Activated CD4-positive, alpha-beta T cell treated with anti-CD3 and anti-CD28 coated beads, Interleukin-2, amount 50 U/mL, for 48 hours (primary cell): Measurements from ENCODE around the gene HACL1.
"Not testable (repeated sequence)": the region's sequence is repeated elsewhere in the genome, so short reads cannot be mapped to it uniquely, and the experiment has no call there.

Source experiments
- DNase-seq, 2 experiments: peaks; one replicate each; pipeline ENCODE4 v3.0.0-alpha.2; 2020

Gene HACL1

DNA sequence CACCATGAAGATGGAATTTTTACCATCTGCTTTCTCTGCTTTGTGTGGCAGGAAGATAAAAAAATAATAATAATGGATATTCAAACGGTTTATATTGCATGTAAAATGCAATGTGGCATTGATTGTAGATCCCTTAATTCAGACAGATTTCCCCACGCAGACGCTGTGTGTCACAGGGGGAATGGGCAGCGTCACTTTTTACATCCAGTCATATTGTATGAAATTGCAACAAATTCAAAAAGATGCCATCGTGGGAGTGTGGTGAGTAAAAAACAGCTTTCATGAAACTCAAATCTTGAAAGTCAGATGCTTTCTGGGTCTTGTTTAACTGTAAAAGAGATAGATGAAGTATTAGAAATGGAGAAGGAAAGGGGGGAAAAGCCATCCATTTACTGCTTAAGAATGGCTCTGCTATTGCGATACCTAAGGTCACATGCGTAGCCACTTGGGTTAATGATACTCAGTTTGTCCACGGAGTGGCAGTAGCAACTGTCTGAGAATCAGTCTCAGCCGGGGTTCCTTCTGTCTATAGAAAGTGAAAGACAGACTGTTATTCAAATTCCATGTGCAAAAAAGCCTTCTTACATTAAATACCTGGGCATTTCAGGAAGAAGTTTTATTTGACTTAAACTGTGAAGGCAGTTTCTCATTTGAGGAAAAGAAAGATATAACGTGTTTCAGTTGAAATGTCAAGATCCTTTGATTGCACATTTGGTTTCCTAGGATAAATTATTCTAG lies 28.7 kb upstream of the HACL1 start:
- DNase-seq, result peak; percentile 35 to 55

DNA sequence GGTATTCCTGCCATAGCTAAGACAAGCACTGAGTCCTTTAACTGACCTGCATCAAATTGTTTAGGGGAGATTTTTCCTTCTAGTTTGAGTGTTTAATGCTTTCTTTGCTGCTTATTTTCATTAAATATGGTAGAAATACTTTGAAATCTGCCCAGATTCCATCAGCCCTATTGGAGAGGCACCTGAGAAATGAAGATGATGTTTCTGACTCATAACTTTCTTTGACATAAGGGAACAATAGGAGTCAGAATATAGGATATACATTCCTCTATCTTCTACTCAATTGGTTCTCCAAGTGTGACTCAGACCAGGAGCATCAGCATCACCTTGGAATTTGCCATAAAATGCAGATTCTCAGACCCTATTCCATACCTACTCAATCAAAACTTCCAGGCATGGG lies 27.6 kb upstream of the HACL1 start:
- no peak for DNase-seq

- DNase-seq, result no peak
These were observed 22.4 kb upstream of the HACL1 start for GRCh38 chr3:15623535-15624440.

- not testable (repeated sequence) for DNase-seq
These were observed 18.5 kb upstream of the HACL1 start for GRCh38 chr3:15619659-15620464.

DNA sequence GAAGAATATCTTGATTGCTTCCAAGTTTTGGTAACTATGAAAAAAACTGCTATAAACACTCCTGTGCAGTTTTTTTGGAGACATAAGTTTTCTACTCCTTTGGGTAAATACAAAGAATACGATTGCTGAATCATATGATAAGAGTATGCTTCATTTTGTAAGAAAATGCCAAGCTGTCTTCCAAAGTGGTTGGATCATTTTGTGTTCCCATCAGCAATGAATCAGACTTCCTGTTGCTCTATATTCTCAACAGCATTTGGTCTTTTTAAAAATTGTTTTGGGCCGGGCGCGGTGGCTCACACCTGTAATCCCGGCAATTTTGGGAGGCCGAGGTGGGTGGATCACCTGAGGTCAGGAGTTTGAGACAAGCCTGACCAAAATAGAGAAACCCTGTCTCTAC lies 14.7 kb upstream of the HACL1 start:
- no peak for DNase-seq

GRCh38 chr3:15614958-15615357 lies 13.6 kb upstream of the HACL1 start:
- DNase-seq, result no peak

GRCh38 chr3:15612001-15612400 lies 10.6 kb upstream of the HACL1 start:
- DNase-seq, result no peak

DNA sequence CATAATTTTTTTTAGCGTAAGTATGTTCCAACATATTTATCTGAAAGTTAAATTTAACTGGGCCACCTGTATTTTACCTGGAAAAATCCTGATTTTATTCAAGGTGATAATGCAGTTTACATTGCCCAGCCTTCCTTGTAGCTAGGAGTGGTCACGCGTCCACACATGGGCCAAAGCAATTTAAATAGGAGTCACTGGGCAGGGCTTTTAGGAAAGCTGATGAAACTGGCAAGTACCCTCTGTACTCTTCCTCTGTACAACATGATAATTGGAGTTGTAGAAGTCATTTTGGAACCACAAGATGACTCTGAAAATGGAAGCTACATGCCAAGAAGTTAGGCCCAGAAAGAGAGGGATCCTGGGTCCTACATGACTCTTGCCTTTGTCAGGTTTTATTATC lies 9.6 kb upstream of the HACL1 start:
- no peak for DNase-seq

GRCh38 chr3:15610082-15610759 lies 8.9 kb upstream of the HACL1 start:
- no peak for DNase-seq

GRCh38 chr3:15606434-15606891 lies 5.1 kb upstream of the HACL1 start:
- no peak for DNase-seq

DNA sequence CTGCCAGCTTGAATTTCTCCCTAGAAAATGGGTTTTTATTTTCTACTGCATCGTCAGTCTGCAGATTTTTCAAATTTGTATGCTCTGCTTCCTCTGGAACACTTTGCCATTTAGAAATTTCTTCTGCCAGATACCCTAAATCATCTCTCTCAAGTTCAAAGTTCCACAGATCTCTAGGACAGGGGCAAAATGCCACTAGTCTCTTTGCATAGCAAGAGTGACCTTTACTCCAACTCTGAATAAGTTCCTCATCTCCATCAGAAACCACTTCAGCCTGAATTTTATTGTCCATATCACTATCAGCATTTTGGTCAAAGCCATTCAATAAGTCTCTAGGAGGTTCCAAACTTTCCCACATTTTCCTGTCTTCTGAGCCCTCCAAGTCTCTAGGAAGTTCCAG lies 3.2 kb upstream of the HACL1 start:
- not testable (repeated sequence) for DNase-seq

DNA sequence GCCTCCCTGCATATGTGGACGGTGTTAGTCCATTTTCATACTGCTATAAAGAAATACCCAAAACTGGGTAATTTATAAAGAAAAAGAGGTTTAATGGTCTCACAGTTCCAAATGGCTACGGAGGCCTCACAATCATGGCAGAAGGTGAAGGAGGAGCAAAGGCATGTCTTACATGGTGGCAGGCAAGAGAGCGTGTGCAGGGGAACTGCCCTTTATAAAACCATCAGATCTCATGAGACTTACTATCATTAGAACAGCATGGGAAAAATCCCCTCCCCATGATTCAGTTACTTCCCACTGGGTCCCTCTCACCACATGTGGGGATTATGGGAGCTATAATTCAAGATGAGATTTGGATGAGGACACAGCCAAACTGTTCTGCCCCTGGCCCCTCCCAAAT lies 1.4 kb upstream of the HACL1 start:
- not testable (repeated sequence) for DNase-seq

- DNase-seq, result no peak
These were observed 772 bp upstream of the HACL1 start for GRCh38 chr3:15602146-15602536.

DNA sequence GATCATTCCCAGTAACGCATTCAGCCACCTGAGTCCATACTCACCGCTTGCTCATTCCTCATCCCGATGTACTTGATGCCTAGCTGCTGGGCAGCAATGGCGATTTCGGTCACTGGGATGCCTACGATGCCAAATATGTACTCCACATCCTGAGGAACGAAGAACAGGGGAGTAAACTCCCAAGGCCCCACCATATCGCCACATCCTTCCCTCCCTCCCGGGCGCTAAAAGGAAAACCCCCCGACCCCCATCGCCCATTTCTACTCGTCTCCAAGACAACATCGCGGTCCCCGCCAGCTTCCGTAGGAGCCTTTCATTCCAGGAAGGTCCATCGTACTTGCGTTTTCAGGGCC lies 347 bp downstream of the HACL1 start:
- no peak for DNase-seq

GRCh38 chr3:15595955-15596354 lies 5.4 kb downstream of the HACL1 start:
- DNase-seq, result no peak

- DNase-seq, result no peak
These were observed 8.4 kb downstream of the HACL1 start for GRCh38 chr3:15592968-15593367.

DNA sequence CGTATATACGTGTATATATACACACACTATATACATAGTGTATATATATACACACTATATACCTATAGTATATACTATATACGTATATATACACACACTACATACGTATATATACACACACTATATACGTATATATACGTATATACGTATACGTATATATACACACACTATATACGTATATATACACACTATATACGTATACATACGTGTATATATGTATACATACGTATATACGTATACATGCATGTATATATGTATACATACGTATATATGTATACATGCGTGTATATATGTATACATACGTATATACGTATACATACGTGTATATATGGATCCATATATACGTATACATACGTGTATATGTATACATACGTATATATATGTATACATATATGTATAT lies 9.4 kb downstream of the HACL1 start:
- no peak for DNase-seq

DNA sequence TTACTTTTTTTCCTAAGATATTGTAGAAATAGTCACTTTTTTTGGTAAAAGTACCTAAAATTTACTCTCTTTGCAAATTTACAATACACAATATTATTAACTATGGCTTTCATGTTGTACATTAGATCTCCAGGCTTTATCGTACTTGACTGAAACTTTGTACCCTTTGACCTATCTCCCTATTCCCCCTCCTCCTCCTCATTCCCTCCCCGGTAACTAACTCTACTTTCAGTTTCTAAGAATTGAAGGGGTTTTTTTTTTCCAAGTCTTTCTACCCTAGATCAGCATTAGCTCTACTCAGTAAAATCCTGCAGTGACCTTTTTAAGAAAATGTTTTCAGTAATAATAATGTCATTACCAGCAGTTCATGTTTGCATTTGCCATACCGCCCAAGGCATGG lies 10.1 kb downstream of the HACL1 start:
- DNase-seq, result no peak

- no peak for DNase-seq
These were observed 16.1 kb downstream of the HACL1 start for GRCh38 chr3:15585111-15585845.

DNA sequence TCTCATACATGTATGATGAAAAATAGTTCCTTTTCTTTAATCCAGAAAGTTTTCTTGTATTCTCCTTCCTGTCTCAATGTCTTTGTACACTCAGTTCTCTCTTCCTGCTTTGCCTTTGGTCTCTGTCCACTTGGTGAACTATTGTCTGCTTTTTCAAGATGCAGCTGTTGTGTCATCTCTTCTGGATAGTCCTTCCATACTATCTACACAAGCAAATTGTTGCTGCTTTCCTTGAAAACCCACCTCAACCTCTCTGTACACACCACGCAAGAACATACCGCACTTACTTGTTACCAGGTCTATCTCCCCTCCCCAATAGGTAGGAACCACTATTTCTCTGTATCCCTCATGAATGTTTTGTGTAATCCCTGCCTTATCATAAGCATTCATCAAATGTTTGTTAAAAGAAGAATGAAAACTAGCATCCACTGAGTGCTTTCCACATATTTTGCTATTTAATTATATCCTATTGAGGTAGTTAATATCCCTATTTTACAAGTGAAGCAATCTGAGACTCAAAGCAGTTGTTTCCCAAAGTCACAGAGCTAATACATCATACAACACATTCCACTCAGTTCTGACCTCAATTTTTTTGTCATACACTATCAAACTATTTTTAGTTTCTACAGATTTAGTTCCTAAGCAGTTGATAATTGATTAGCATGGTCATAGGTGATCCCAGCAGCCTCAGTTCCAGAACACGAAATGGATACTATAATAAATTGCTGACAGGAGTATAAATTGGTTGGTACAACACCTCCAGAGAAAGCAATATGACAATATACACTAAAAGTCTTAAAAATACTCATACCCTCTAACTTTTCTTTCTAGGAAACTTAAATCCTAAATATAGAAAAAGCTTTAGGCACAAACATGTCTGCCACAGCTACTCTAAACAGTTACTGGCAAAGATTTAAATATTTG lies 19.6 kb downstream of the HACL1 start:
- no peak for DNase-seq

- no peak for DNase-seq
These were observed 22.3 kb downstream of the HACL1 start for GRCh38 chr3:15579051-15579450.
